OCI-LY3 (cell line): Measurements from ENCODE around the gene ZSCAN2.

Experiments
- CTCF ChIP-seq: fragments of 200-600, 300-600 bp; sonication (generic); IDR thresholded peaks from 2 replicates; pipeline ENCODE4 v1.5.1; 2014; ENCODE audit warnings: antibody characterized with exemption, low read length, low read depth
- EZH2phosphoT487 ChIP-seq: fragments of 200-600 bp; shearing (Covaris generic); IDR thresholded peaks from 2 replicates; pipeline ENCODE4 v1.6.1; 2018; ENCODE audit warnings: antibody characterized with exemption, mixed run types, low read depth

DNA sequence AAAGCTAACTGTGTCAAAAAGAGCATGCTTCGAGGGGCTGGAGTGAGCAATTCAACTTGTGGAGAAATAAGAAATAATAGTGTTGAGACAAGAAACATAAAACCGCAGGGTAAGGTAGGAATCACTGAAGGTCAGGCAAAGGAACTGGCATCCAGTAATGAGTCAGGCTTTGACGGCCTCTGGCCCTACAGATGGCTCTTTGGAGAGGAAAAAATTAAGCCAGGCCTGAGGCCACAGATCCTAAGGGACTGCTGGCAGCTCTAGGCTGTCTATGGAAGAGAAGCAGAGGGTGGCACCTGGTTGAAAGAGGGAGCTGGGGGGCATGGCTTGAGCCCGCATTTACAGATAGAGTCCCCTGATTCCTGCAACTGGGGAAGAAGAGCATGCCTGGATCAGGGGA is 28.6 kb upstream of the ZSCAN2 start:
- TF ChIP-seq CTCF: no peak
- no peak for TF ChIP-seq EZH2phosphoT487
